H1 (cell line): ENCODE measurements around the gene GNG12. TPM values are rescaled to one million over a fixed set of nuclear protein-coding genes. Genes with fewer than 3 reads are reported as not detected.

Source experiments
- CTCF ChIA-PET: fragments of 300-600 bp; sonication (Branson Sonifier 250); formaldehyde crosslinking; loops from one replicate; lab custom pipeline; 2021; ENCODE audit not compliant: partially characterized antibody; lab: Charles Lee
- POLR2A ChIA-PET: fragments of 300-600 bp; sonication (Branson Sonifier 250); formaldehyde crosslinking; loops from one replicate; lab custom pipeline; 2021; ENCODE audit warnings: inconsistent platforms; ENCODE audit not compliant: partially characterized antibody; lab: Charles Lee
- DNase-seq, 2 experiments: peaks; one replicate each; pipeline versions ENCODE4 v3.0.0 to v3.0.0-alpha.2; 2010 to 2022; ENCODE audit warnings: low spot score in 2 of 2, low read depth in 1 of 2, mixed read lengths in 1 of 2
- FAIRE-seq: peaks from 2 replicates; lab custom pipeline; 2011; peaks lifted over from hg19 to GRCh38; lab: Jason Lieb, UNC
- H2AFZ ChIP-seq: 2 replicates; pipeline ENCODE4 v1.8.1; 2012; ENCODE audit warnings: low read length, inconsistent platforms
- H2AK5ac ChIP-seq: 2 replicates; pipeline ENCODE4 v1.6.1; 2013; ENCODE audit warnings: low read depth, low read length
- H2BK120ac ChIP-seq: replicated peaks from 2 replicates; pipeline ENCODE3; 2013; ENCODE audit warnings: low read depth, low read length, inconsistent platforms
- H2BK12ac ChIP-seq: 2 replicates; pipeline ENCODE4 v1.6.1; 2013; ENCODE audit warnings: low read depth, low read length
- H2BK15ac ChIP-seq: 2 replicates; pipeline ENCODE4 v1.6.1; 2013; ENCODE audit warnings: low read length
- H2BK20ac ChIP-seq: 2 replicates; pipeline ENCODE4 v1.6.1; 2013; ENCODE audit warnings: low read length
- H2BK5ac ChIP-seq: 2 replicates; pipeline ENCODE4 v1.6.1; 2013; ENCODE audit warnings: low read depth, low read length
- H3K14ac ChIP-seq: 2 replicates; pipeline ENCODE4 v1.6.1; 2013; ENCODE audit warnings: inconsistent platforms; ENCODE audit not compliant: insufficient read length
- H3K18ac ChIP-seq: 2 replicates; pipeline ENCODE4 v1.6.1; 2013; ENCODE audit warnings: low read length; ENCODE audit errors: extremely low read depth
- H3K23ac ChIP-seq: 2 replicates; pipeline ENCODE4 v1.6.1; 2013; ENCODE audit warnings: inconsistent platforms; ENCODE audit not compliant: insufficient read length
- H3K23me2 ChIP-seq: 2 replicates; pipeline ENCODE4 v1.6.1; 2013; ENCODE audit warnings: low read depth, low read length
- H3K27ac ChIP-seq: 2 replicates; pipeline ENCODE4 v1.6.1; 2011; ENCODE audit warnings: low read depth, low read length, inconsistent platforms
- H3K27me3 ChIP-seq, 4 experiments: replicated peaks in 1 of 4; 1 replicate in 1 of 4; 2 replicates in 3 of 4; pipeline versions ENCODE4 v1.6.1 to v1.8.1; 2011 to 2013; ENCODE audit warnings: low read length in 3 of 4, mild to moderate bottlenecking in 3 of 4, inconsistent platforms in 2 of 4, mixed read lengths in 2 of 4, moderate library complexity in 1 of 4; ENCODE audit not compliant: control insufficient read depth in 3 of 4, insufficient read depth in 3 of 4; ENCODE audit errors: extremely low read depth in 1 of 4
- H3K36me3 ChIP-seq, 4 experiments: 2 replicates each; pipeline versions ENCODE4 v1.6.1 to v1.8.1; 2011 to 2013; ENCODE audit warnings: mild to moderate bottlenecking in 4 of 4, low read length in 3 of 4, moderate library complexity in 2 of 4, control low read depth in 1 of 4, inconsistent platforms in 1 of 4; ENCODE audit not compliant: insufficient read depth in 4 of 4, control insufficient read depth in 2 of 4
- H3K4ac ChIP-seq: replicated peaks from 2 replicates; pipeline ENCODE3; 2013; ENCODE audit warnings: low read length, low read depth, mixed read lengths, inconsistent platforms; ENCODE audit not compliant: insufficient read length
- H3K4me1 ChIP-seq, 4 experiments: replicated peaks in 1 of 4; 1 replicate in 1 of 4; 2 replicates in 3 of 4; pipeline versions ENCODE4 v1.6.1 to v1.8.1; 2011 to 2013; ENCODE audit warnings: low read length in 3 of 4, inconsistent platforms in 2 of 4, mixed read lengths in 1 of 4; ENCODE audit not compliant: insufficient read depth in 4 of 4, control insufficient read depth in 3 of 4
- H3K4me2 ChIP-seq, 2 experiments: 2 replicates each; pipeline versions ENCODE4 v1.6.1 to v1.8.1; 2011 to 2013; ENCODE audit warnings: low read depth in 2 of 2, low read length in 2 of 2, control low read depth in 1 of 2, inconsistent platforms in 1 of 2, mild to moderate bottlenecking in 1 of 2; ENCODE audit not compliant: insufficient read depth in 1 of 2
- H3K4me3 ChIP-seq, 4 experiments: fragments of 200-600, 300-600 bp in 1 of 4; sonication (generic), shearing (Covaris generic), sonication (Bioruptor Twin) in 1 of 4; 2 replicates each; pipeline versions ENCODE4 v1.5.1 to v1.8.1; 2011 to 2016; ENCODE audit warnings: low read length in 4 of 4, low read depth in 3 of 4, control low read depth in 2 of 4, inconsistent platforms in 2 of 4, mild to moderate bottlenecking in 2 of 4, mixed read lengths in 1 of 4, moderate library complexity in 1 of 4; ENCODE audit not compliant: insufficient read depth in 2 of 4; ENCODE audit errors: extremely low read depth in 1 of 4
- H3K56ac ChIP-seq: replicated peaks from 2 replicates; pipeline ENCODE3; 2013; ENCODE audit warnings: low read depth, mild to moderate bottlenecking, mixed read lengths, low read length, inconsistent platforms; ENCODE audit not compliant: insufficient read length
- H3K79me1 ChIP-seq: 2 replicates; pipeline ENCODE4 v1.6.1; 2013; ENCODE audit warnings: low read depth, low read length, control low read depth
- H3K79me2 ChIP-seq, 2 experiments: 2 replicates each; pipeline versions ENCODE4 v1.6.1 to v1.8.1; 2012 to 2013; ENCODE audit warnings: low read length in 2 of 2, mild to moderate bottlenecking in 2 of 2, inconsistent platforms in 1 of 2; ENCODE audit not compliant: insufficient read depth in 2 of 2, control insufficient read depth in 1 of 2
- H3K9ac ChIP-seq, 4 experiments: replicated peaks in 1 of 4; 1 replicate in 1 of 4; 2 replicates in 3 of 4; pipeline versions ENCODE4 v1.6.1 to v1.8.1; 2011 to 2013; ENCODE audit warnings: low read depth in 3 of 4, low read length in 3 of 4, control low read depth in 2 of 4, mild to moderate bottlenecking in 2 of 4, moderate library complexity in 2 of 4, inconsistent platforms in 1 of 4; ENCODE audit errors: extremely low read depth in 1 of 4
- H3K9me3 ChIP-seq, 2 experiments: 2 replicates each; pipeline versions ENCODE4 v1.6.1 to v1.8.1; 2012 to 2013; ENCODE audit warnings: mild to moderate bottlenecking in 2 of 2, moderate library complexity in 2 of 2, control low read depth in 1 of 2, inconsistent platforms in 1 of 2, low read depth in 1 of 2, low read length in 1 of 2, mixed read lengths in 1 of 2; ENCODE audit not compliant: insufficient read depth in 2 of 2
- H4K20me1 ChIP-seq, 2 experiments: replicated peaks in 1 of 2; 2 replicates each; pipeline versions ENCODE3 to v1.8.1; 2011 to 2013; ENCODE audit warnings: inconsistent platforms in 2 of 2, low read length in 2 of 2, mild to moderate bottlenecking in 1 of 2; ENCODE audit not compliant: insufficient read depth in 2 of 2, control insufficient read depth in 1 of 2
- H4K5ac ChIP-seq: 2 replicates; pipeline ENCODE4 v1.6.1; 2013; ENCODE audit warnings: low read length, low read depth, mixed read lengths, inconsistent platforms; ENCODE audit not compliant: insufficient read length
- H4K8ac ChIP-seq: 2 replicates; pipeline ENCODE4 v1.8.0; 2013; ENCODE audit warnings: mild to moderate bottlenecking, moderate library complexity, low read length, inconsistent platforms; ENCODE audit not compliant: insufficient read depth; ENCODE audit errors: extremely low read depth
- H4K91ac ChIP-seq: replicated peaks from 2 replicates; pipeline ENCODE3; 2013; ENCODE audit warnings: low read length, mixed read lengths, inconsistent platforms; ENCODE audit not compliant: insufficient read length
- FOSL1 ChIP-seq: IDR thresholded peaks from 2 replicates; pipeline ENCODE4 v1.6.1; 2011; ENCODE audit warnings: mild to moderate bottlenecking, low read depth, low read length, moderate library complexity; ENCODE audit not compliant: insufficient read depth
- MAFK ChIP-seq: IDR thresholded peaks from 2 replicates; pipeline ENCODE4 v1.6.1; 2012; ENCODE audit warnings: low read depth, mild to moderate bottlenecking, improper control_type of control experiment, low read length
- SAP30 ChIP-seq: fragments of 300-600 bp; sonication (generic); IDR thresholded peaks from 2 replicates; pipeline ENCODE4 v1.7.1; 2012; ENCODE audit warnings: low read length, moderate library complexity, mild to moderate bottlenecking, inconsistent platforms; ENCODE audit not compliant: insufficient read depth, insufficient replicate concordance
- WGBS, 2 experiments: shearing (Covaris generic) in 1 of 2; methylation state at CpG; one replicate each; pipeline versions ENCODE4 v1.1.6 to v1.1.7; 2013 to 2015; ENCODE audit warnings: low lambda C conversion rate in 2 of 2, mixed read lengths in 2 of 2, inconsistent platforms in 1 of 2, low coverage in 1 of 2, missing lambda C conversion rate in 1 of 2; ENCODE audit not compliant: insufficient replicate concordance in 2 of 2, insufficient coverage in 1 of 2, insufficient read length in 1 of 2; ENCODE audit errors: extremely low coverage in 1 of 2, missing lambda C conversion rate in 1 of 2; 5-methylcytosine and 5-hydroxymethylcytosine counted together
- polyA plus RNA-seq, 7 experiments: library from polyadenylated mRNA; depleted of rRNA in 3 of 7; stranded (reverse) in 5 of 7; unstranded in 2 of 7; fragments of >200 nt in 5 of 7; fragments of 200-250 nt in 2 of 7; gene quantifications; 1 replicate in 5 of 7; 2 replicates in 1 of 7; 4 replicates in 1 of 7; pipeline versions ENCODE4 v1.2.1 to v1.2.3, GENCODE V29; 2011 to 2013; ENCODE audit warnings: missing spikeins in 2 of 7, mixed read lengths in 2 of 7
- total RNA-seq: library from RNA; stranded (reverse); fragmentation: NEBNext Ultra II Directional; extraction: Animal tissue kit (Norgen Biotek cat#: 25700); gene quantifications from 2 replicates; pipeline ENCODE4 v1.2.1, GENCODE V29; 2021
- TF ChIP-seq, protein P1 (sequence below): IDR thresholded peaks from 2 replicates; pipeline ENCODE4 v1.6.1; 2012; ENCODE audit warnings: low read length, inconsistent platforms
- TF ChIP-seq, protein P2 (sequence below): IDR thresholded peaks from 2 replicates; pipeline ENCODE4 v1.6.1; 2011; ENCODE audit warnings: low read depth, mild to moderate bottlenecking, low read length; ENCODE audit not compliant: insufficient read depth

Gene GNG12
- total and polyA plus RNA-seq, 2 of the 8 experiments (the other 6 are each of a cell fraction or from before 2014, with no cell fraction given) = 11.4 to 35.8 TPM

- Histone ChIP-seq H2BK120ac (no peak overlapping the region), H3K4me2 (no peak overlapping the region), H3K27me3 (peaks cover 0 to 1% (median 0%) of the 10 kb centered on the region in 4 experiments; a peak in 1 of 7 replicates), H4K91ac (no peak overlapping the region), H3K23ac (no peak overlapping the region), H3K4me1 (no peaks in the 10 kb centered on the region; a peak in 1 of 7 replicates), H3K14ac (no peak overlapping the region), H3K4me3 (no peak overlapping the region), H3K9ac (no peak overlapping the region), H2BK20ac (no peak overlapping the region), H3K18ac (no peak overlapping the region), H2AFZ (no peak overlapping the region), H2BK15ac (no peak overlapping the region), H4K20me1 (peaks cover 0 to 2% of the 10 kb centered on the region in 2 experiments), H3K9me3 (no peaks in the 10 kb centered on the region), H3K23me2 (no peaks in the 10 kb centered on the region), H3K36me3 (no peaks in the 10 kb centered on the region; a peak in 1 of 8 replicates), H3K79me1 (no peaks in the 10 kb centered on the region), H2BK5ac (no peak overlapping the region), H3K27ac (no peak overlapping the region), H4K8ac (no peak overlapping the region), H3K79me2 (no peaks in the 10 kb centered on the region), H3K56ac (no peak overlapping the region), H2AK5ac (no peak overlapping the region), H3K4ac (no peak overlapping the region), H4K5ac (no peak overlapping the region), H2BK12ac (no peak overlapping the region)
- no peak for FAIRE-seq
- 91% methylated on average over 10 of the region's 10 CpGs; no CpG with 5 or more reads in 1 of the 2 experiments for WGBS, 2 experiments
- CTCF ChIA-PET = interaction anchor here (0.6 to 3.7 kb wide), 6 partner anchors 9 to 91 kb away, joined by 3 to 24 read pairs (median 5); no protein-coding TSS in a partner anchor
- POLR2A ChIA-PET = interaction anchor here (1.3 kb wide), 1 partner anchor 16 kb away, joined by 3 read pairs; no protein-coding TSS in a partner anchor
- no peak for DNase-seq
- TF ChIP-seq MAFK (no peak), SAP30 (no peak), FOSL1 (no peak)
- TF ChIP-seq, protein P1, sequence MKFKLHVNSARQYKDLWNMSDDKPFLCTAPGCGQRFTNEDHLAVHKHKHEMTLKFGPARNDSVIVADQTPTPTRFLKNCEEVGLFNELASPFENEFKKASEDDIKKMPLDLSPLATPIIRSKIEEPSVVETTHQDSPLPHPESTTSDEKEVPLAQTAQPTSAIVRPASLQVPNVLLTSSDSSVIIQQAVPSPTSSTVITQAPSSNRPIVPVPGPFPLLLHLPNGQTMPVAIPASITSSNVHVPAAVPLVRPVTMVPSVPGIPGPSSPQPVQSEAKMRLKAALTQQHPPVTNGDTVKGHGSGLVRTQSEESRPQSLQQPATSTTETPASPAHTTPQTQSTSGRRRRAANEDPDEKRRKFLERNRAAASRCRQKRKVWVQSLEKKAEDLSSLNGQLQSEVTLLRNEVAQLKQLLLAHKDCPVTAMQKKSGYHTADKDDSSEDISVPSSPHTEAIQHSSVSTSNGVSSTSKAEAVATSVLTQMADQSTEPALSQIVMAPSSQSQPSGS = no peak
- TF ChIP-seq, protein P2, sequence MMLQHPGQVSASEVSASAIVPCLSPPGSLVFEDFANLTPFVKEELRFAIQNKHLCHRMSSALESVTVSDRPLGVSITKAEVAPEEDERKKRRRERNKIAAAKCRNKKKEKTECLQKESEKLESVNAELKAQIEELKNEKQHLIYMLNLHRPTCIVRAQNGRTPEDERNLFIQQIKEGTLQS = no peak
These were observed 127.4 kb downstream of the GNG12 start for GRCh38 chr1:67705735-67706453.
